ENCODE data around the gene DNAH6.

DNA sequence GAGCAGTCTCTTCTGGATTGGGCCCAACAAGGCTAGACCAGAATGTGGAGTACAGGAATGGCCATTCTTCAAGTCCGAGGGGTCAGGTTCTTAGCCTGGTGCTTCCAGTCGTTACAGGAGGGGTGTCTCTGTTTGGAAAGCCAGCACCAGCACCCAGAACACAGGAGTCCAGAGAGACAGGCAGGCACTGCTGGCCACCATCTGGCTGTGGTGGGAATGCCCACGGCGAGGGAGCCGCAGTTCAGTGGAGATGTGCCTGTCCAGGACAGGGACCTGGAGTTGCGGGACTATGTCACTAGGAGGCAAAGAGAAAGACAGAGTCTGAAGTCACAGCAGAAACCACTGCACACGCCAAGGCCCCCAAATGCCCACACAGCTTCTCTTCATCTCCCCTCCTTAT lies 305.5 kb downstream of the DNAH6 start:
- TF ChIP-seq, protein P1, sequence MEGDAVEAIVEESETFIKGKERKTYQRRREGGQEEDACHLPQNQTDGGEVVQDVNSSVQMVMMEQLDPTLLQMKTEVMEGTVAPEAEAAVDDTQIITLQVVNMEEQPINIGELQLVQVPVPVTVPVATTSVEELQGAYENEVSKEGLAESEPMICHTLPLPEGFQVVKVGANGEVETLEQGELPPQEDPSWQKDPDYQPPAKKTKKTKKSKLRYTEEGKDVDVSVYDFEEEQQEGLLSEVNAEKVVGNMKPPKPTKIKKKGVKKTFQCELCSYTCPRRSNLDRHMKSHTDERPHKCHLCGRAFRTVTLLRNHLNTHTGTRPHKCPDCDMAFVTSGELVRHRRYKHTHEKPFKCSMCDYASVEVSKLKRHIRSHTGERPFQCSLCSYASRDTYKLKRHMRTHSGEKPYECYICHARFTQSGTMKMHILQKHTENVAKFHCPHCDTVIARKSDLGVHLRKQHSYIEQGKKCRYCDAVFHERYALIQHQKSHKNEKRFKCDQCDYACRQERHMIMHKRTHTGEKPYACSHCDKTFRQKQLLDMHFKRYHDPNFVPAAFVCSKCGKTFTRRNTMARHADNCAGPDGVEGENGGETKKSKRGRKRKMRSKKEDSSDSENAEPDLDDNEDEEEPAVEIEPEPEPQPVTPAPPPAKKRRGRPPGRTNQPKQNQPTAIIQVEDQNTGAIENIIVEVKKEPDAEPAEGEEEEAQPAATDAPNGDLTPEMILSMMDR (IDR thresholded peaks at IDR 0.05; ENCODE audit: low read depth, low read length) = no peak
- TF ChIP-seq POLR2A (IDR thresholded peaks at IDR 0.05; ENCODE audit: extremely low read depth, insufficient read length) (no peak), MYC (IDR thresholded peaks at IDR 0.05; ENCODE audit: low read depth, low read length) (no peak)
- TF ChIP-seq, protein P2, sequence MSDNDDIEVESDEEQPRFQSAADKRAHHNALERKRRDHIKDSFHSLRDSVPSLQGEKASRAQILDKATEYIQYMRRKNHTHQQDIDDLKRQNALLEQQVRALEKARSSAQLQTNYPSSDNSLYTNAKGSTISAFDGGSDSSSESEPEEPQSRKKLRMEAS (IDR thresholded peaks at IDR 0.05; ENCODE audit: low read depth, low read length) = no peak

Measured in NB4 (cell line).